ENCODE data around the gene THAP11. TPM values are rescaled to one million over a fixed set of nuclear protein-coding genes. Genes with fewer than 3 reads are reported as not detected.

Gene THAP11
- total RNA-seq, 1 experiment from 2014 or later = 46.5 TPM

DNA sequence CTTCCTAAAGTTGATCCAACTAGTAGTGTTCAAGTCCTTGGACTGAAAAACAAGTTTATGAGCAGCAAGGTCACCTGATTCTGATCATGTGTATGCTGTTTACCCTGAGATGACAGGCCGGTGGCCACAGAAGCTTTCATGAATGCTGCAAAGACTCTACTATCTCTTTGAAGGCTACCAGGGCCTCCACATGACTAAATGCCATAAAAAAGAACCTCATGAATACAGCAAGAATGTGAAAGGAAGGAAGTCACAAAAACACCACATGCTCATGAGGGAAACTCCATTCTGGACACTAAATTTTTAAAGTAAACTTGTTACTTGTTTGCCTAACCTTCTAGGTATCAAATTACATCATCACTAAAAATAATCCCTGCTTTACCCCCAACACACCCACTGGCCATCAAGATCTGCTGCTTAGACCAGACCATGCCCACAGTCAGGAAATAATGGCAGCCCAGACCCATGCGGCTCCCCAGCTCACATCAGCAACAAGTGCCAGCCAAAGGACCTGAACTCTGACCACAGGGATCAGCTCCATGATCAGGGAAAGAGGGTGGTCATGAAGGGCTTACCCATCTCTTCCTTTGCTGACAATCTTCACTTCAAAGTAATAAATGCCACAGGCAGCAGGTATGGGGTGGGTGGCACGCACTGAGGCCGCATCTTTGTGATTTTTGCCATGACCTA, 37.1 kb upstream of the THAP11 start (continued):
- TF ChIP-seq, protein P1, sequence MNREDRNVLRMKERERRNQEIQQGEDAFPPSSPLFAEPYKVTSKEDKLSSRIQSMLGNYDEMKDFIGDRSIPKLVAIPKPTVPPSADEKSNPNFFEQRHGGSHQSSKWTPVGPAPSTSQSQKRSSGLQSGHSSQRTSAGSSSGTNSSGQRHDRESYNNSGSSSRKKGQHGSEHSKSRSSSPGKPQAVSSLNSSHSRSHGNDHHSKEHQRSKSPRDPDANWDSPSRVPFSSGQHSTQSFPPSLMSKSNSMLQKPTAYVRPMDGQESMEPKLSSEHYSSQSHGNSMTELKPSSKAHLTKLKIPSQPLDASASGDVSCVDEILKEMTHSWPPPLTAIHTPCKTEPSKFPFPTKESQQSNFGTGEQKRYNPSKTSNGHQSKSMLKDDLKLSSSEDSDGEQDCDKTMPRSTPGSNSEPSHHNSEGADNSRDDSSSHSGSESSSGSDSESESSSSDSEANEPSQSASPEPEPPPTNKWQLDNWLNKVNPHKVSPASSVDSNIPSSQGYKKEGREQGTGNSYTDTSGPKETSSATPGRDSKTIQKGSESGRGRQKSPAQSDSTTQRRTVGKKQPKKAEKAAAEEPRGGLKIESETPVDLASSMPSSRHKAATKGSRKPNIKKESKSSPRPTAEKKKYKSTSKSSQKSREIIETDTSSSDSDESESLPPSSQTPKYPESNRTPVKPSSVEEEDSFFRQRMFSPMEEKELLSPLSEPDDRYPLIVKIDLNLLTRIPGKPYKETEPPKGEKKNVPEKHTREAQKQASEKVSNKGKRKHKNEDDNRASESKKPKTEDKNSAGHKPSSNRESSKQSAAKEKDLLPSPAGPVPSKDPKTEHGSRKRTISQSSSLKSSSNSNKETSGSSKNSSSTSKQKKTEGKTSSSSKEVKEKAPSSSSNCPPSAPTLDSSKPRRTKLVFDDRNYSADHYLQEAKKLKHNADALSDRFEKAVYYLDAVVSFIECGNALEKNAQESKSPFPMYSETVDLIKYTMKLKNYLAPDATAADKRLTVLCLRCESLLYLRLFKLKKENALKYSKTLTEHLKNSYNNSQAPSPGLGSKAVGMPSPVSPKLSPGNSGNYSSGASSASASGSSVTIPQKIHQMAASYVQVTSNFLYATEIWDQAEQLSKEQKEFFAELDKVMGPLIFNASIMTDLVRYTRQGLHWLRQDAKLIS (CRISPR knock-in tag; IDR thresholded peaks at IDR 0.05; ENCODE audit: borderline replicate concordance) = no peak
- TF ChIP-seq, protein P2, sequence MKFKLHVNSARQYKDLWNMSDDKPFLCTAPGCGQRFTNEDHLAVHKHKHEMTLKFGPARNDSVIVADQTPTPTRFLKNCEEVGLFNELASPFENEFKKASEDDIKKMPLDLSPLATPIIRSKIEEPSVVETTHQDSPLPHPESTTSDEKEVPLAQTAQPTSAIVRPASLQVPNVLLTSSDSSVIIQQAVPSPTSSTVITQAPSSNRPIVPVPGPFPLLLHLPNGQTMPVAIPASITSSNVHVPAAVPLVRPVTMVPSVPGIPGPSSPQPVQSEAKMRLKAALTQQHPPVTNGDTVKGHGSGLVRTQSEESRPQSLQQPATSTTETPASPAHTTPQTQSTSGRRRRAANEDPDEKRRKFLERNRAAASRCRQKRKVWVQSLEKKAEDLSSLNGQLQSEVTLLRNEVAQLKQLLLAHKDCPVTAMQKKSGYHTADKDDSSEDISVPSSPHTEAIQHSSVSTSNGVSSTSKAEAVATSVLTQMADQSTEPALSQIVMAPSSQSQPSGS (CRISPR knock-in tag; IDR thresholded peaks at IDR 0.05; ENCODE audit: borderline replicate concordance, low read depth) = no peak
- TF ChIP-seq ELF4 (CRISPR knock-in tag; IDR thresholded peaks at IDR 0.05; ENCODE audit: low read depth) (no peak), ZNF512 (CRISPR knock-in tag; IDR thresholded peaks at IDR 0.05; ENCODE audit: borderline replicate concordance) (no peak)

DNA sequence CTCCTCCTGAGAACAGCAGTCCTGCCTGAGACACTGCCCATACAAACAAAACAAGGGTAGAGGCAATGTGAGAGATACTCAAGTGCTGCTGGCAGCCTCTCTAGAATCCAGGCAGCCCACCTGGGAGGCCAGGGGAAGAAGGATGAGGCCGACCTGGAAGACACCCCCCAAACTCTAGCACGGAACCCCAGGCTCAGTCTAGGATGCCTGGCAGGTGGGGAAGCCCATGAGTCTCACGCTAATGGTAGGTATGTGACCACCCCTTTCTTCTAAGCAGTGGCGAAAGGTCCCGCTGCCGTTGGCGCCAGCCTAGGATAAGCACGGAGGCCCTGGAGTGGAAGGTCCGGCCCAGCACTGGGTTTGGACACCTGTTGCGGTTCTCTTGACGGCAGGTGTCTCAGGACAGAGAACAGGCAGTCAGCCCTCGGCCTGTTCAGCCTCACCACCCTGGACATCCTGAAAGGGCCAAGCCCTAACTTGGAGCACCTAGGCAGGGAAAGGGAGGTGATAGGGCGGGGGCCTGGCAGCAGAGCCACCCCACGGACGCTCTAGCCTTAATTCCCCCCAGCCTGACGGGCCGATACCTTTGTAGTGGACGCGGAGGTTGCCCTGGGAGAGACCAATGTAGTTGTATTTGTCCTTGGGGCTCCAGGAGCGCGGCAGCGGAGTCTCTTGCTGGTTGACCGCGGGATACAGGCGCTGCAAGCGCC, 36.2 kb upstream of the THAP11 start:
- peak overlapping the region; percentile 72 for H3K27ac Mint-ChIP-seq
- ATAC-seq (no peak), DNase-seq (ENCODE audit: low spot score) (no peak)
- peak overlapping the region; percentile 92 for H3K4me3 Mint-ChIP-seq
- POLR2A ChIA-PET = interaction anchor here (0.6 to 1.6 kb wide), 8 partner anchors 8 to 129 kb away, joined by 3 to 11 read pairs (median 3); partner anchors contain the start of gene GFOD2
- CTCF ChIA-PET = interaction anchor here (0.8 to 2.9 kb wide), 26 partner anchors 9 to 521 kb away, joined by 3 to 126 read pairs (median 5); partner anchors contain the start of genes ATP6V0D1, GFOD2, NRN1L and NUTF2
- H3K9me3 Mint-ChIP-seq = no peaks in the 10 kb centered on the region
- peaks cover 5% of the 10 kb centered on the region for H3K4me1 Mint-ChIP-seq
- no peak for TF ChIP-seq KAT7 (CRISPR knock-in tag; IDR thresholded peaks at IDR 0.05; ENCODE audit: borderline replicate concordance)
- 0 out of 2 replicates have a peak, but pooled peaks have one; percentile 72 for TF ChIP-seq PREB (CRISPR knock-in tag; IDR thresholded peaks at IDR 0.05; ENCODE audit: borderline replicate concordance)
- TF ChIP-seq ZNF281 (CRISPR knock-in tag; IDR thresholded peaks at IDR 0.05) = no peak
- TF ChIP-seq, protein P1 (CRISPR knock-in tag; IDR thresholded peaks at IDR 0.05; ENCODE audit: borderline replicate concordance) = no peak
- TF ChIP-seq ZNF263 (CRISPR knock-in tag; IDR thresholded peaks at IDR 0.05; ENCODE audit: low read depth) = 0 out of 2 replicates have a peak, but pooled peaks have one; percentile 19
- TF ChIP-seq ZNF317 (CRISPR knock-in tag; IDR thresholded peaks at IDR 0.05; ENCODE audit: borderline replicate concordance, low read depth) = no peak
- TF ChIP-seq ZBTB21 (CRISPR knock-in tag; IDR thresholded peaks at IDR 0.05; ENCODE audit: borderline replicate concordance) = no peak
- no peak for TF ChIP-seq GRHL2 (CRISPR knock-in tag; IDR thresholded peaks at IDR 0.05; ENCODE audit: insufficient replicate concordance, severe bottlenecking)
- peaks cover 5% of the 10 kb centered on the region for H3K36me3 Mint-ChIP-seq
- H3K27me3 Mint-ChIP-seq (ENCODE audit: low read depth) = no peaks in the 10 kb centered on the region
